ENCODE data around the gene EDRF1. TPM values are rescaled to one million over a fixed set of nuclear protein-coding genes. Genes with fewer than 3 reads are reported as not detected.

Gene EDRF1
- total and polyA plus RNA-seq, 2 experiments from 2014 or later, result 25.0 to 48.8 TPM

DNA sequence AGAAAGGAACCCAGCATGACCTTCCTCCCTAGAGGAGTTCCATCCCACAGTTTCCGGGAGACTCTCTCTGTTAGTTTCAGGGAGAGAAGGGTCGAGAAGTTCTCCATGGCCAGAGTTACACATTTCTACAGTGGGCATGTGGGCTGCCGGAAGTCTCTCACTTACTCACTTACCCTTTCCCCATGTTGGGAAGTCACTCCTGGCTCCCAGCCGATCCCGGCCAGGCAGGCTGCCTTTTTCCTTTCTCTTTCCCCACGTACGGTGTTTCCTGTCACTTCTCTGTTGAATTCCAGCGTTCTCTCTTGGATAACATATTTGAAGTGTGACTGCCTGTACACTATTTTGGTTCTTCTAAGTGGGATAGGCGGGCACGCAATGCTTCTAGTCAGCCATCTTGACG lies 40.1 kb upstream of the EDRF1 start:
- Mint-ChIP-seq H3K36me3 (ENCODE audit: low read depth) (no peaks in the 10 kb centered on the region), H3K9me3 (peaks cover 7% of the 10 kb centered on the region; the same call in 2 of the 3 replicates), H3K4me3 (no peak overlapping the region), H3K4me1 (no peaks in the 10 kb centered on the region), H3K27me3 (ENCODE audit: insufficient read depth, low read depth, poor library complexity) (peaks cover 5% of the 10 kb centered on the region), H3K27ac (no peak overlapping the region)
- Histone ChIP-seq H3K79me2 (replicated peaks; ENCODE audit: insufficient read depth) (no peaks in the 10 kb centered on the region), H3K36me3 (ENCODE audit: insufficient read depth) (no peaks in the 10 kb centered on the region), H3K9me2 (ENCODE audit: insufficient read depth) (no peaks in the 10 kb centered on the region), H3K27me3 (ENCODE audit: insufficient read depth) (no peaks in the 10 kb centered on the region), H3F3A (replicated peaks; ENCODE audit: low read depth) (no peaks in the 10 kb centered on the region), H3K27ac (ENCODE audit: low read depth) (no peak overlapping the region), H3K4me3 (no peak overlapping the region), H3K4me1 (ENCODE audit: insufficient read depth) (no peaks in the 10 kb centered on the region), H3K4me2 (no peak overlapping the region), H2AFZ (peak overlapping the region; percentile 74), H4K20me1 (replicated peaks; ENCODE audit: insufficient read depth) (no peaks in the 10 kb centered on the region)
- ATAC-seq (no peak), DNase-seq (ENCODE audit: low spot score) (no peak)
- TF ChIP-seq ZNF114 (CRISPR knock-in tag; IDR thresholded peaks at IDR 0.05), result no peak
- TF ChIP-seq, protein P1, sequence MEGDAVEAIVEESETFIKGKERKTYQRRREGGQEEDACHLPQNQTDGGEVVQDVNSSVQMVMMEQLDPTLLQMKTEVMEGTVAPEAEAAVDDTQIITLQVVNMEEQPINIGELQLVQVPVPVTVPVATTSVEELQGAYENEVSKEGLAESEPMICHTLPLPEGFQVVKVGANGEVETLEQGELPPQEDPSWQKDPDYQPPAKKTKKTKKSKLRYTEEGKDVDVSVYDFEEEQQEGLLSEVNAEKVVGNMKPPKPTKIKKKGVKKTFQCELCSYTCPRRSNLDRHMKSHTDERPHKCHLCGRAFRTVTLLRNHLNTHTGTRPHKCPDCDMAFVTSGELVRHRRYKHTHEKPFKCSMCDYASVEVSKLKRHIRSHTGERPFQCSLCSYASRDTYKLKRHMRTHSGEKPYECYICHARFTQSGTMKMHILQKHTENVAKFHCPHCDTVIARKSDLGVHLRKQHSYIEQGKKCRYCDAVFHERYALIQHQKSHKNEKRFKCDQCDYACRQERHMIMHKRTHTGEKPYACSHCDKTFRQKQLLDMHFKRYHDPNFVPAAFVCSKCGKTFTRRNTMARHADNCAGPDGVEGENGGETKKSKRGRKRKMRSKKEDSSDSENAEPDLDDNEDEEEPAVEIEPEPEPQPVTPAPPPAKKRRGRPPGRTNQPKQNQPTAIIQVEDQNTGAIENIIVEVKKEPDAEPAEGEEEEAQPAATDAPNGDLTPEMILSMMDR (conservative IDR thresholded peaks at IDR 0.05; ENCODE audit: low read depth in 2 of 2), result no peak
- TF ChIP-seq, protein P2, sequence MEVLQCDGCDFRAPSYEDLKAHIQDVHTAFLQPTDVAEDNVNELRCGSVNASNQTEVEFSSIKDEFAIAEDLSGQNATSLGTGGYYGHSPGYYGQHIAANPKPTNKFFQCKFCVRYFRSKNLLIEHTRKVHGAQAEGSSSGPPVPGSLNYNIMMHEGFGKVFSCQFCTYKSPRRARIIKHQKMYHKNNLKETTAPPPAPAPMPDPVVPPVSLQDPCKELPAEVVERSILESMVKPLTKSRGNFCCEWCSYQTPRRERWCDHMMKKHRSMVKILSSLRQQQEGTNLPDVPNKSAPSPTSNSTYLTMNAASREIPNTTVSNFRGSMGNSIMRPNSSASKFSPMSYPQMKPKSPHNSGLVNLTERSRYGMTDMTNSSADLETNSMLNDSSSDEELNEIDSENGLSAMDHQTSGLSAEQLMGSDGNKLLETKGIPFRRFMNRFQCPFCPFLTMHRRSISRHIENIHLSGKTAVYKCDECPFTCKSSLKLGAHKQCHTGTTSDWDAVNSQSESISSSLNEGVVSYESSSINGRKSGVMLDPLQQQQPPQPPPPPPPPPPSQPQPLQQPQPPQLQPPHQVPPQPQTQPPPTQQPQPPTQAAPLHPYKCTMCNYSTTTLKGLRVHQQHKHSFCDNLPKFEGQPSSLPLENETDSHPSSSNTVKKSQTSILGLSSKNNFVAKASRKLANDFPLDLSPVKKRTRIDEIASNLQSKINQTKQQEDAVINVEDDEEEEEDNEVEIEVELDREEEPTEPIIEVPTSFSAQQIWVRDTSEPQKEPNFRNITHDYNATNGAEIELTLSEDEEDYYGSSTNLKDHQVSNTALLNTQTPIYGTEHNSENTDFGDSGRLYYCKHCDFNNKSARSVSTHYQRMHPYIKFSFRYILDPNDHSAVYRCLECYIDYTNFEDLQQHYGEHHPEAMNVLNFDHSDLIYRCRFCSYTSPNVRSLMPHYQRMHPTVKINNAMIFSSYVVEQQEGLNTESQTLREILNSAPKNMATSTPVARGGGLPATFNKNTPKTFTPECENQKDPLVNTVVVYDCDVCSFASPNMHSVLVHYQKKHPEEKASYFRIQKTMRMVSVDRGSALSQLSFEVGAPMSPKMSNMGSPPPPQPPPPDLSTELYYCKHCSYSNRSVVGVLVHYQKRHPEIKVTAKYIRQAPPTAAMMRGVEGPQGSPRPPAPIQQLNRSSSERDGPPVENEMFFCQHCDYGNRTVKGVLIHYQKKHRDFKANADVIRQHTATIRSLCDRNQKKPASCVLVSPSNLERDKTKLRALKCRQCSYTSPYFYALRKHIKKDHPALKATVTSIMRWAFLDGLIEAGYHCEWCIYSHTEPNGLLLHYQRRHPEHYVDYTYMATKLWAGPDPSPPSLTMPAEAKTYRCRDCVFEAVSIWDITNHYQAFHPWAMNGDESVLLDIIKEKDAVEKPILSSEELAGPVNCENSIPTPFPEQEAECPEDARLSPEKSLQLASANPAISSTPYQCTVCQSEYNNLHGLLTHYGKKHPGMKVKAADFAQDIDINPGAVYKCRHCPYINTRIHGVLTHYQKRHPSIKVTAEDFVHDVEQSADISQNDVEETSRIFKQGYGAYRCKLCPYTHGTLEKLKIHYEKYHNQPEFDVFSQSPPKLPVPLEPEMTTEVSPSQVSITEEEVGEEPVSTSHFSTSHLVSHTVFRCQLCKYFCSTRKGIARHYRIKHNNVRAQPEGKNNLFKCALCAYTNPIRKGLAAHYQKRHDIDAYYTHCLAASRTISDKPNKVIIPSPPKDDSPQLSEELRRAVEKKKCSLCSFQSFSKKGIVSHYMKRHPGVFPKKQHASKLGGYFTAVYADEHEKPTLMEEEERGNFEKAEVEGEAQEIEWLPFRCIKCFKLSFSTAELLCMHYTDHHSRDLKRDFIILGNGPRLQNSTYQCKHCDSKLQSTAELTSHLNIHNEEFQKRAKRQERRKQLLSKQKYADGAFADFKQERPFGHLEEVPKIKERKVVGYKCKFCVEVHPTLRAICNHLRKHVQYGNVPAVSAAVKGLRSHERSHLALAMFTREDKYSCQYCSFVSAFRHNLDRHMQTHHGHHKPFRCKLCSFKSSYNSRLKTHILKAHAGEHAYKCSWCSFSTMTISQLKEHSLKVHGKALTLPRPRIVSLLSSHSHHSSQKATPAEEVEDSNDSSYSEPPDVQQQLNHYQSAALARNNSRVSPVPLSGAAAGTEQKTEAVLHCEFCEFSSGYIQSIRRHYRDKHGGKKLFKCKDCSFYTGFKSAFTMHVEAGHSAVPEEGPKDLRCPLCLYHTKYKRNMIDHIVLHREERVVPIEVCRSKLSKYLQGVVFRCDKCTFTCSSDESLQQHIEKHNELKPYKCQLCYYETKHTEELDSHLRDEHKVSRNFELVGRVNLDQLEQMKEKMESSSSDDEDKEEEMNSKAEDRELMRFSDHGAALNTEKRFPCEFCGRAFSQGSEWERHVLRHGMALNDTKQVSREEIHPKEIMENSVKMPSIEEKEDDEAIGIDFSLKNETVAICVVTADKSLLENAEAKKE (CRISPR knock-in tag; IDR thresholded peaks at IDR 0.05), result no peak
- TF ChIP-seq ZNF331 (CRISPR knock-in tag; IDR thresholded peaks at IDR 0.05; ENCODE audit: low read depth), result no peak
- no peak for TF ChIP-seq CREB1 (CRISPR knock-in tag; IDR thresholded peaks at IDR 0.05; ENCODE audit: low read depth)
- TF ChIP-seq POLR2AphosphoS5 (IDR thresholded peaks at IDR 0.05; ENCODE audit: low read depth), result no peak
- TF ChIP-seq EZH2 (IDR thresholded peaks at IDR 0.05; ENCODE audit: low read depth, unreplicated experiment), result no peak
- TF ChIP-seq, protein P3, sequence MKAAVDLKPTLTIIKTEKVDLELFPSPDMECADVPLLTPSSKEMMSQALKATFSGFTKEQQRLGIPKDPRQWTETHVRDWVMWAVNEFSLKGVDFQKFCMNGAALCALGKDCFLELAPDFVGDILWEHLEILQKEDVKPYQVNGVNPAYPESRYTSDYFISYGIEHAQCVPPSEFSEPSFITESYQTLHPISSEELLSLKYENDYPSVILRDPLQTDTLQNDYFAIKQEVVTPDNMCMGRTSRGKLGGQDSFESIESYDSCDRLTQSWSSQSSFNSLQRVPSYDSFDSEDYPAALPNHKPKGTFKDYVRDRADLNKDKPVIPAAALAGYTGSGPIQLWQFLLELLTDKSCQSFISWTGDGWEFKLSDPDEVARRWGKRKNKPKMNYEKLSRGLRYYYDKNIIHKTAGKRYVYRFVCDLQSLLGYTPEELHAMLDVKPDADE (IDR thresholded peaks at IDR 0.05), result no peak
- no peak for TF ChIP-seq NANOG (IDR thresholded peaks at IDR 0.05; ENCODE audit: borderline replicate concordance)
- TF ChIP-seq JUNB (IDR thresholded peaks at IDR 0.05; ENCODE audit: unreplicated experiment), result no peak
- no peak for TF ChIP-seq EZH2phosphoT487 (IDR thresholded peaks at IDR 0.05; ENCODE audit: unreplicated experiment)
- no peak for TF ChIP-seq STAT1 (IDR thresholded peaks at IDR 0.05; ENCODE audit: unreplicated experiment)
- TF ChIP-seq, protein P4, sequence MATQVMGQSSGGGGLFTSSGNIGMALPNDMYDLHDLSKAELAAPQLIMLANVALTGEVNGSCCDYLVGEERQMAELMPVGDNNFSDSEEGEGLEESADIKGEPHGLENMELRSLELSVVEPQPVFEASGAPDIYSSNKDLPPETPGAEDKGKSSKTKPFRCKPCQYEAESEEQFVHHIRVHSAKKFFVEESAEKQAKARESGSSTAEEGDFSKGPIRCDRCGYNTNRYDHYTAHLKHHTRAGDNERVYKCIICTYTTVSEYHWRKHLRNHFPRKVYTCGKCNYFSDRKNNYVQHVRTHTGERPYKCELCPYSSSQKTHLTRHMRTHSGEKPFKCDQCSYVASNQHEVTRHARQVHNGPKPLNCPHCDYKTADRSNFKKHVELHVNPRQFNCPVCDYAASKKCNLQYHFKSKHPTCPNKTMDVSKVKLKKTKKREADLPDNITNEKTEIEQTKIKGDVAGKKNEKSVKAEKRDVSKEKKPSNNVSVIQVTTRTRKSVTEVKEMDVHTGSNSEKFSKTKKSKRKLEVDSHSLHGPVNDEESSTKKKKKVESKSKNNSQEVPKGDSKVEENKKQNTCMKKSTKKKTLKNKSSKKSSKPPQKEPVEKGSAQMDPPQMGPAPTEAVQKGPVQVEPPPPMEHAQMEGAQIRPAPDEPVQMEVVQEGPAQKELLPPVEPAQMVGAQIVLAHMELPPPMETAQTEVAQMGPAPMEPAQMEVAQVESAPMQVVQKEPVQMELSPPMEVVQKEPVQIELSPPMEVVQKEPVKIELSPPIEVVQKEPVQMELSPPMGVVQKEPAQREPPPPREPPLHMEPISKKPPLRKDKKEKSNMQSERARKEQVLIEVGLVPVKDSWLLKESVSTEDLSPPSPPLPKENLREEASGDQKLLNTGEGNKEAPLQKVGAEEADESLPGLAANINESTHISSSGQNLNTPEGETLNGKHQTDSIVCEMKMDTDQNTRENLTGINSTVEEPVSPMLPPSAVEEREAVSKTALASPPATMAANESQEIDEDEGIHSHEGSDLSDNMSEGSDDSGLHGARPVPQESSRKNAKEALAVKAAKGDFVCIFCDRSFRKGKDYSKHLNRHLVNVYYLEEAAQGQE (IDR thresholded peaks at IDR 0.05; ENCODE audit: unreplicated experiment), result no peak

Data from GM23338 (cell line).